Mesothelial cell of epicardium (in vitro differentiated cells): ENCODE results near the gene EPHX1. TPM values are rescaled to one million over a fixed set of nuclear protein-coding genes. Genes with fewer than 3 reads are reported as not detected.
"Not testable (repeated sequence)": the region's sequence is repeated elsewhere in the genome, so short reads cannot be mapped to it uniquely, and the experiment has no call there.

Source experiments
- DNase-seq, 2 experiments: peaks; one replicate each; pipeline ENCODE4 v3.0.0; 2021; ENCODE audit warnings: low spot score in 2 of 2; ENCODE audit not compliant: unreplicated experiment in 2 of 2
- H3K27ac Mint-ChIP-seq: 2 replicates; pipeline ENCODE4 v1.8.0; 2021; ENCODE audit warnings: mixed read lengths
- H3K27me3 Mint-ChIP-seq: 2 replicates; pipeline ENCODE4 v1.8.0; 2021; ENCODE audit warnings: low read depth, mixed read lengths
- H3K36me3 Mint-ChIP-seq: 2 replicates; pipeline ENCODE4 v1.8.0; 2021; ENCODE audit warnings: mixed read lengths
- H3K4me1 Mint-ChIP-seq: 2 replicates; pipeline ENCODE4 v1.8.0; 2021; ENCODE audit warnings: mixed read lengths
- H3K4me3 Mint-ChIP-seq: 2 replicates; pipeline ENCODE4 v1.8.0; 2021; ENCODE audit warnings: mild to moderate bottlenecking, moderate library complexity, mixed read lengths
- H3K9me3 Mint-ChIP-seq: 2 replicates; pipeline ENCODE4 v1.8.0; 2021; ENCODE audit warnings: mixed read lengths
- total RNA-seq: library from RNA; stranded (reverse); gene quantifications from 3 replicates; pipeline ENCODE4 v1.2.1, GENCODE V29; 2021
- TF ChIP-seq, protein P1 (sequence below): fragments of 200-600 bp; sonication (generic); IDR thresholded peaks from one replicate; pipeline ENCODE4 v1.5.0; 2021; ENCODE audit warnings: antibody characterized with exemption; ENCODE audit not compliant: unreplicated experiment

Gene EPHX1
- total RNA-seq, 1 donor from 2014 or later = 35.9 TPM

DNA sequence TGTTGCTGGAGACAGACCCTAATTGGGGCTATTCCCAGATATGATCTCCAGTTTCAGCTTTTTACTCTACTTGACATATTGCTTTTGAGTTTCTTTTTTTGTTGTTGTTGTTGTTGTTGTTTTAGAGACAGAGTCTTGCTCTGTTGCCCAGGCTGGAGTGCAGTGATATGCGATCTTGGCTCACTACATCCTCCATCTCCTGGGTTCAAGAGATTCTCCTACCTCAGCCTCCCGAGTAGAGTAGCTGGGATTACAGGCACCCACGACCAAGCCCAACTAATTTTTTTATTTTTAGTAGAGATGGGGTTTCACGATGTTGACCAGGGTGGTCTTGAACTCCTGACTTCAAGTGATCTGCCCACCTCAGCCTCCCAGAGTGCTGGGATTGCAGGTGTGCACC is 33.6 kb upstream of the EPHX1 start:
- Mint-ChIP-seq H3K27me3 (no peaks in the 10 kb centered on the region), H3K4me1 (peaks cover 49% of the 10 kb centered on the region), H3K27ac (no peak overlapping the region), H3K4me3 (no peak overlapping the region), H3K9me3 (no peaks in the 10 kb centered on the region), H3K36me3 (no peaks in the 10 kb centered on the region)
- TF ChIP-seq, protein P1, sequence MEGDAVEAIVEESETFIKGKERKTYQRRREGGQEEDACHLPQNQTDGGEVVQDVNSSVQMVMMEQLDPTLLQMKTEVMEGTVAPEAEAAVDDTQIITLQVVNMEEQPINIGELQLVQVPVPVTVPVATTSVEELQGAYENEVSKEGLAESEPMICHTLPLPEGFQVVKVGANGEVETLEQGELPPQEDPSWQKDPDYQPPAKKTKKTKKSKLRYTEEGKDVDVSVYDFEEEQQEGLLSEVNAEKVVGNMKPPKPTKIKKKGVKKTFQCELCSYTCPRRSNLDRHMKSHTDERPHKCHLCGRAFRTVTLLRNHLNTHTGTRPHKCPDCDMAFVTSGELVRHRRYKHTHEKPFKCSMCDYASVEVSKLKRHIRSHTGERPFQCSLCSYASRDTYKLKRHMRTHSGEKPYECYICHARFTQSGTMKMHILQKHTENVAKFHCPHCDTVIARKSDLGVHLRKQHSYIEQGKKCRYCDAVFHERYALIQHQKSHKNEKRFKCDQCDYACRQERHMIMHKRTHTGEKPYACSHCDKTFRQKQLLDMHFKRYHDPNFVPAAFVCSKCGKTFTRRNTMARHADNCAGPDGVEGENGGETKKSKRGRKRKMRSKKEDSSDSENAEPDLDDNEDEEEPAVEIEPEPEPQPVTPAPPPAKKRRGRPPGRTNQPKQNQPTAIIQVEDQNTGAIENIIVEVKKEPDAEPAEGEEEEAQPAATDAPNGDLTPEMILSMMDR = no peak
- no peak for DNase-seq

DNA sequence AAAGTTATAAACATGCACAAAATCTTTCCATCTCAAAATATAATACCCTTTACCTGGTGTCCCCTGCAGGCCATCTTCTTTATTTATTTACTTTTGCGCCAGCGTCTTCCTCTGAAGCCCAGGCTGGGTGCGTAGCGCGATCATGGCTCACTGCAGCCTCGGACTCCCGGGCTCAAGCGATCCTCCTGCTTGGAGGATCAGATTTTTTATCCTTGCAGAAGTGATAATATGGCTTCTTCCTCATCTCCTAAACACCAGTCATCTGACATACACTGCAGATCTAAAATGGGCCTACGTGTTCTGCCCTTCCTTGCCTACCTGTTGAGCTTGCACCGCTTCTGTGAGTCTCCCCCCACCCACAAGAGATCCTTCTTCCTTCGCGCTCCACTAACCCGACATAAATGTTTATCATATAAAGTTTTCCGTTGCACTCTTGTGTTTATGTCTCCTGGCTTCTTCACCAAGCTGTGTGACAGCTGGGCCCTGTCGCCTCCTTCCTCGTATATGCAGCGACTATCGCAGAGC is 32.8 kb upstream of the EPHX1 start:
- no peak overlapping the region for H3K4me3 Mint-ChIP-seq
- no peak overlapping the region for H3K27ac Mint-ChIP-seq
- H3K4me1 Mint-ChIP-seq = peaks cover 49% of the 10 kb centered on the region
- H3K9me3 Mint-ChIP-seq = no peaks in the 10 kb centered on the region
- no peaks in the 10 kb centered on the region for H3K36me3 Mint-ChIP-seq
- DNase-seq = no peak
- TF ChIP-seq, protein P1 = no peak
- H3K27me3 Mint-ChIP-seq = no peaks in the 10 kb centered on the region

GRCh38 chr1:225777583-225778336 is 32.2 kb upstream of the EPHX1 start, which contains the start of gene SRP9:
SRP9 (plus strand) TSS chr1:225777826; CDS start chr1:225777941, 115 bp downstream.
- TF ChIP-seq, protein P1 = peak; percentile 78
- H3K36me3 Mint-ChIP-seq = no peaks in the 10 kb centered on the region
- no peaks in the 10 kb centered on the region for H3K27me3 Mint-ChIP-seq
- H3K9me3 Mint-ChIP-seq = no peaks in the 10 kb centered on the region
- H3K27ac Mint-ChIP-seq = no peak within 1 kb of the TSS
- no peak within 1 kb of the TSS for H3K4me3 Mint-ChIP-seq
- H3K4me1 Mint-ChIP-seq = peaks cover 49% of the 10 kb centered on the region
- peak; percentile 98 for DNase-seq

DNA sequence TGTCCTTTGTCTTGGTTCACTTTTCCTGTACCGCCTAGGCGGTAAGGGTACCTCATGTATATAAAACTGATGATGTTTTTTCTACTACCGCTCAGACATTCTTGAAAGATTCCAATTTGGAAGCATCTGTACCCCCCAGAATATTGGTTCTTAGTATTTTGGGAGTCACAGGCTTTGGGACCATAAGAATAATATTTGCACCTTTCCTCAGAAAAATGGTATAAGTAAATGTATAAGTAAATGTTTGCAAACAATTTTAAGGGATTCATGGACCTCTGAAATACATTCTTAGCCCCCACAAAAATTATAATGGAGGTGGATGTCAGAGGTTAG is 31.6 kb upstream of the EPHX1 start:
- Mint-ChIP-seq H3K4me3 (no peak overlapping the region), H3K27me3 (no peaks in the 10 kb centered on the region), H3K4me1 (peaks cover 46% of the 10 kb centered on the region), H3K27ac (no peak overlapping the region), H3K9me3 (no peaks in the 10 kb centered on the region), H3K36me3 (no peaks in the 10 kb centered on the region)
- TF ChIP-seq, protein P1 = no peak
- DNase-seq = no peak

DNA sequence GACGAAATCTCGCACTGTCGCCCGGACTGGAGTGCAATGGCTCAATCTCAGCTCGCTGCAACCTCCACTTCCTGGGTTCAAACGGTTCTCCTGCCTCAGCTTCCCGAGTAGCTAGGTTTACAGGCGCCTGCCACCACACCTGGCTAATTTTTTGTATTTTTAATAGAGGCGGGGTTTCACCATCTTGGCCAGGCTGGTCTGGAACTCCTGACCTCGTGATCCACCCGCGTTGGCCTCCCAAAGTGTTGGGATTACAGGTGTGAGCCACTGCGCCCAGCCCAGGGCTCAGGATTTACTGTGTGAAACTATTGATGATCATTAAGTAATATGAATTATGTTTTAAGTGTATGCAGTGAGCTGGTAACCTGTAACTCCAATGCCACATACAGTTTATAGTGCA is 30.8 kb upstream of the EPHX1 start:
- DNase-seq, H3K36me3 Mint-ChIP-seq, H3K27ac Mint-ChIP-seq, H3K9me3 Mint-ChIP-seq, H3K27me3 Mint-ChIP-seq, H3K4me3 Mint-ChIP-seq: not testable (repeated sequence)
- peaks cover 40% of the 10 kb centered on the region for H3K4me1 Mint-ChIP-seq

DNA sequence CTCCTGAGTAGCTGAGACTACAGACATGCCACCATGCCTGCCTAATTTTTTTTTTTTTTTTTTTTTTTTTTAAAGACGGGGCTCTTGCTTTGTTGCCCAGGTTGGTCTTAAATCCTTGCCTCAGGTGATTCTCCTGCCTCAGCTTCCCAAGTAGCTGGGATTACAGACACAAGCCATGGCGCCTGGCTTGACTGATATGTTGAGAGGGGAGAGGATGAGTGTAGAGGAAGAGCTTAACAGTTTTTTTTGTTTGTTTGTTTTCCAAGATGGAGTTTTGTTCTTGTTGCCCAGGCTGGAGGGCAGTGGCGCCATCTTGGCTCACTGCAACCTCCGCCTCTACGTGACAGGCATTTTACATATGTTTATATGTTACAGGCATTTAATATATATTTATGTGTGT is 29.8 kb upstream of the EPHX1 start:
- peaks cover 6% of the 10 kb centered on the region for H3K36me3 Mint-ChIP-seq
- H3K4me1 Mint-ChIP-seq = peaks cover 31% of the 10 kb centered on the region
- TF ChIP-seq, protein P1 = no peak
- H3K27me3 Mint-ChIP-seq = no peaks in the 10 kb centered on the region
- H3K4me3 Mint-ChIP-seq = peak overlapping the region; percentile 25
- H3K9me3 Mint-ChIP-seq = no peaks in the 10 kb centered on the region
- DNase-seq = no peak
- peak overlapping the region; percentile 45 for H3K27ac Mint-ChIP-seq
